ENCODE results near the gene VPS18.

GRCh38 chr15:40850576-40851112, 43.6 kb upstream of the VPS18 start:
- TF ChIP-seq CTCF (IDR thresholded peaks at IDR 0.05; ENCODE audit: poor library complexity, severe bottlenecking), result no peak
- no peak for TF ChIP-seq EZH2 (IDR thresholded peaks at IDR 0.05; ENCODE audit: borderline replicate concordance, insufficient read depth, low read length, poor library complexity, severe bottlenecking)

Measured in neural cell (in vitro differentiated cells).